Measurements from ENCODE around the gene ZNF396.

ZNF396 gene

DNA sequence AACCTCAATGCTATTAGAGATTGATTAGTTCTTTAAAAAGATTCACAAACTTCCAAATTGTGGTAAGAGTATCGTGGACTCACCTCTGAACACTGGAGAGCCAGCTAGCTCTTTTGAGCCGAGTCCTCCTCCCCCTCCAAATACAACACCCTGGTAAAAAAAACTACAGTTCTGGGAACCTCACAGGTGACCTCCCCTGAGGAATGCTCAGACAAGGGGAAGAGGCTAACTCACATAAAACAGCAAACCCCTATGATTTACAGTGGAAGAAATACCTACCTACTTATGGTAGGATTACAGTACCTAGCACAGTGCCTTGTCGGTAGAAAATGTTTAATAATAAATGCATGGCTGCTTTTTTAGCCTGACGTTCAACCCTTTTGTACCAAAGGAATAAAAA is 41.3 kb downstream of the ZNF396 start:
- DNase-seq: no peak

DNA sequence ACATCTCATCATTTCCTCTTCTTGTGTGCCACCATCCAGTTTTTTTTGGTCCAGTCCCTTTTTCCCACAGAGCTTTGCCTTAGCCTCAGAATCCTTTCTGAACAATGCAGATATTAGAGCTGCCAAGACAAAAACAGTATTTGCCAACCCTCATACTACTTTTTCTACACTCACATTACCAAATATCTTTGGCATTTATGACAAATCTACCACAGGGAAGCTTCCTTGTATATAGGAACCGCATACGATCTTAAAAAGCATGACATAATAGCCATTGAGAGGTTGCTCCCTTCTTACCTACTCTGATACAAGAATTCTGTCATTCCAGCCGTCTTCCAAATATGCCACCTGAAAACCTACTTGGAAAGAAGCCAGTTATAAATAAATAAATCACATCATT is 42.3 kb downstream of the ZNF396 start:
- DNase-seq: no peak

DNA sequence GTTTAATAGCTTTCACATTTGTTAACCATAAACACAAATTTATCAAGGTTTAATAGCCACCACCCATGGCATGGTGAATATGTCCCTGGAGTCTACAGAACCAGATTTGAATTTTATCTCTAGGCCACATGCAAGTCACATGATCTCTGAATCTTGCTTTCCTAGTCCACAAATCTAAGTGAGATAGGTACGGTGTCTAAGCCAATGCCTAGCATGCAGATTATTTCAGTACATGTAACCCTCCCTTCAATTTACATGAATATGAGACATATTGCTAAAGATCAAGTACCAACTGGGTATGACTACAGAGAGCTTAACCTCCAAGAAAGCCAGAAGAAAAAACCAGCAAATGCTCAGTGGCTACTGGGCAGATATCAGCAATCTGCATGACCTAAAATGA is 42.9 kb downstream of the ZNF396 start:
- no peak for DNase-seq

DNA sequence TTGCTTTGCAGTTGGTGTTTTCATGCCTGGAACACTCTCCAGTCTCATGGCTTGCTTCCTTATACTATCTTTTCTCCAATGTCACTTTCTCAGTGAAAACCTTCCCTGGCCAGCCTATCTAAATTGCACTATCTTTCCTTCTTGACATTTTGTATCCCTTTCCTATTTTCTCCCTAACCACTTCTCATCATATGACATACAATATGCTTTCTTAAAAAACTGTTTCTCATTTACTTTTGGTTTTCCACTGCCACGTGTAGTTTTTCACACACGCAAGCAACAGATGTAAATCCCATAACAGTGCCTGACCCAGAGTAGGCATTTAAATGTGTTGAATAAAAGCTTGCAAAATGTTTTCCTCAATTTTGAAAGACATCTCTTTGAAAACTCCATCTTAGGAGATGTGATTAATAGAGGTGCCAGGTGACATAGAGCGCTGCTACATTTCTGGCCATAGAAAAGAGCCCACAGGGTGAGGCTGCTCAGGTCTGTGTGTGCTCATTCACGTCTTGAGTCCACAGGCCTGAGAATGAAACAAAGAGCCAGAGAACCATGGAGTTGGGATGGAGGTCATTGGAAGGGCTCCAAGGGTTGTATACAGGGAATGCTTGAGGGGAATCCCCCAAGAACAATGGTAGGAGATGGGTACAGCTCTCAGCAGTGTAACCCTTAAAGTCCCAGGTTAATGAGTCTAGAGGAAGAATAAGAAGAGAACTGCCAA is 45.6 kb downstream of the ZNF396 start:
- DNase-seq: no peak

DNA sequence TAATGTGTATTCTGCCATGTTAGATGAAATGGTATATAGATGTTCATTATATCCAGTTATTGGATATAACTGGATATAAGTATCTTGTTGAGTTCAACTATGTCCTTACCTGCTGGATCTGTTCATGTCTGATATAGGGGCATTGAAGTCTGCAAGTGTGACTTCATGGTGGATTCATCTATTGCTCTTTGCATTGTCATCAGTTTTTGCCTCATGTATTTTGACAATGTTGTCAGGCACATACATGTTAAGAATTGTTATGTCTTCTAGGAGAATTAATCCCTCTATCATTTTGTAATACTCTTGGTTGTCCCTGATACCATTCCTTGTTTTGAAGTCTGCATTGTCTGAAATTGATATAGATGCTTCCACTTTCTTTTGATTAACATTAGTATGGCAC is 48.3 kb downstream of the ZNF396 start:
- no peak for DNase-seq

DNA sequence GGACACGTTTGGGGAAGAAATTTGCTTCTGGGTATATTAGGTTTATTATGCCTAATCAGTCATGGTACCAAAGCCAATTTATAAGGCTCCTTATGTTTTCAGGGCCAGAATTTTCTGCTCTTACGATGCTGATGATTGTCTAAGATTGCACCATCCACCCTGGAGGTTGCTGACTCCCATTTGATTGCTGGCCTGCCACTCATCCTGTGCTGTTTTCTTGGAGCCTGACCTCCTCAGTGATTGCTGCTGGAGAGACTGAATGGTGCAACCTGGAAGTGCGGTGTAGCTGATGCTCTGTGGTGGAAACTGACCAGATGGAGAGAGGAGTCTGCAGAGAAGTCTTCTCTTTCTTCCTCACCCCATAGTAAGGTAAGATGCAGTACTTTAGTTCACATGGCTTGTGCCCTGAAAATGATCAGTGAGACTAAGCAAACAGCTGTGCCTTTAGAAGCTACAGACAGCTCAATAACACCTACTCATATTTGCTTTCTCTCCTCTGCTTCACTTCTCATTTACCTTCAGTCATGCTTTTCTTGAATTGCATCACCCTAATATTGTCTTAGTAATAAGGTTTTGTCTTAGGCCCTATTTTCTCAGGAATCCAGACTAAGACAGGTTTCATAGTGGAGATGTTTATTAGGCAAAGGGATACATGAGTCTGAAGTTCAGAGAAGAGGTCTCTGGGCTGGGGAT is 50.3 kb downstream of the ZNF396 start:
- DNase-seq: no peak

DNA sequence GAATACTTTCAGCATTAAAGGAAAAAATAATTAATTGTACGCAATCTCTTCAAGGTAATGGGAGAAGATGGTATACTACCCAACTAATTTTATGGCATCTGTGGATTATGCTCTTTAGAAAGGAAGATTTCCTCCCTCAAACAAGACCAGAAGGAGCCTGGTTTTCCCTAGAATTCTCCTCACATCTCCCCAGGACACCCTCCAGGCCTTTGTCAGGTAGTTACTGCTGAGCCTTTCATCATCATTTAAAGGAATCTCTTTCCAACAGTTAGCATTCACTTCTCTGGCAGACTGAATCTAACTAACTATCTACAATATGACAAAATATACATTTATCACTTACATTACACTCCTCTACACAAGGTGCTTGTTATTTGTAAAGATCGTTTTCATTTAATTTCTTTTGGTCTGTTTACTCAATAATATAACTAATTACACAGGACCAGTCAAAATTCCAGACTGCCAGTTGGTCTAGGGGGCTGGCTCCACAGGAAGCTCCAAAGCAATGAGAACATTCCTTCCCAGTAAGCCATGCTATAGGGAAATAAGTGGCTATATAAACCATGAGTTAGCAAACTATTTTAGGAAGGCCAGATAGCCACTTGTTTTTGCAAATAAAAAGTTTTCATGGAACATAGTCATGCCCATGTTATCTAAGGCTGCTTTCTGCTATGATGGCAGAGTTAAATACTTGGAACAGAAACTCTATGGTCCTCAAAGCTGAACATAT is 52.0 kb downstream of the ZNF396 start:
- DNase-seq: no peak

DNA sequence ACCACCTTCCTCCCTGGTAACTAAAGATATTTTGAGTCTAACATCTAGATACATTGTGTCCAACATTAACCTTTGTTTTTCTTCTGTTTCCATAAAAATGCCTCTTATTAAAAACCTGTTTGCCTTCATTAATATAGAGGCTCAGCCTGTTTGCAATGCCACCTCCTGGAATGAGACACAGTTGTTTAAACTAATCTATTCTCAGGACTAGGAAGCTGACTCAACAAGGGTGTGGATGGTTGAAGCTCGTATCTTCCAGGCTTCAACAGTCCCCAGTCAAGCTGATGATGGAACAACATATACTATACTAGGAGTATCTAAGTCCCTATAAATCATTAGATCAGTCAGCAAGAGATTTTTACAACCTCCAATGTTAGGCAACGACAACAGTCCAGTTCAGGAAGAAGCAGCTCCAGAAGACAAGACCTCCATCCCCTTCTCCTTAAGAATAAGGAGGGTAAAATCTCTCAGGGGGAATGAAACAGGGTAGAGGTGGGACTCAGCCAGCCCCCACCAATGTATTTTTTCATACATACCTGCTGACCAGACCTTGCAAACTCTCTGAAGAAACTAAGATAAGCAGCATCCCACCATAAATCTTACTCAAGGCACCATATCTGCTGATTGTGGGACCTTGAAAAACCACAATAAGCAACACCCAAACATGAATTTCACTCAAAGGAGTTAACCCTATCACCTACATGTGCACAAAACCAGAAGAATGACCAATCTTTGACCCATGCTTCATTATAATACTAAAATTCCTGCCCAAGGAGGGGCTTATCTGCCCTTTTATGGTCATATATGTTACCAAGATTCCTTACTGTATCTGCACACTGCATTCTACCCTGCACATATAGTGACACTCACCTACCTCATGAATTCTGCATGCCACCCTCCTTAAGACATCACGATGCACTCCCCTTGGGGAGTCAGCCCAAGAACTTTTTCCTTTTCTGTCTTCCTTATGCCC is 54.4 kb downstream of the ZNF396 start:
- DNase-seq: no peak
